Spleen (tissue), 11 donors: ENCODE results near the gene CCDC92B. TPM values are rescaled to one million over a fixed set of nuclear protein-coding genes. Genes with fewer than 3 reads are reported as not detected.

Experiments used
- DNase-seq: peaks from one replicate; pipeline ENCODE4 v3.0.0-alpha.2; 2020
- H3K27ac ChIP-seq, 8 donors: fragments of 200-600 bp; sonication (generic) in 7 of 8; 1 replicate in 4 of 8; 2 replicates in 4 of 8; pipeline versions ENCODE4 v1.5.0 to v1.8.0; 2016 to 2021; ENCODE audit warnings: inconsistent platforms in 4 of 8, mild to moderate bottlenecking in 4 of 8, moderate library complexity in 1 of 8
- H3K27me3 ChIP-seq, 7 donors: fragments of 200-600 bp; sonication (generic) in 6 of 7; replicated peaks in 1 of 7; 1 replicate in 4 of 7; 2 replicates in 3 of 7; pipeline versions ENCODE4 v1.5.0 to v1.8.0; 2016 to 2021; ENCODE audit warnings: inconsistent platforms in 3 of 7, mild to moderate bottlenecking in 1 of 7
- H3K36me3 ChIP-seq, 6 donors: fragments of 200-600 bp; sonication (generic) in 5 of 6; 1 replicate in 4 of 6; 2 replicates in 2 of 6; pipeline versions ENCODE4 v1.5.0 to v1.8.0; 2016 to 2021; ENCODE audit warnings: inconsistent platforms in 2 of 6
- H3K4me1 ChIP-seq, 6 donors: fragments of 200-600 bp; sonication (generic) in 5 of 6; 1 replicate in 3 of 6; 2 replicates in 3 of 6; pipeline versions ENCODE4 v1.5.0 to v1.8.0; 2016 to 2021; ENCODE audit warnings: inconsistent platforms in 3 of 6
- H3K4me3 ChIP-seq, 8 donors: fragments of 200-600 bp; sonication (generic) in 7 of 8; 1 replicate in 4 of 8; 2 replicates in 4 of 8; pipeline versions ENCODE4 v1.5.0 to v1.8.0; 2016 to 2021; ENCODE audit warnings: inconsistent platforms in 4 of 8, mild to moderate bottlenecking in 4 of 8, moderate library complexity in 2 of 8
- H3K9me3 ChIP-seq, 8 donors: fragments of 200-600 bp; sonication (generic) in 7 of 8; 1 replicate in 4 of 8; 2 replicates in 4 of 8; pipeline versions ENCODE4 v1.5.0 to v1.8.0; 2016 to 2021; ENCODE audit warnings: inconsistent platforms in 4 of 8
- CTCF ChIP-seq, 11 experiments: fragments of 200-600 bp in 7 of 11; fragments of 450-650 bp in 4 of 11; sonication (generic) in 4 of 11; IDR thresholded peaks in 8 of 11; conservative IDR thresholded peaks in 3 of 11; 1 replicate in 7 of 11; 2 replicates in 4 of 11; pipeline versions ENCODE4 v1.4.0 to v1.8.0; 2016 to 2021; ENCODE audit warnings: antibody characterized with exemption in 11 of 11, inconsistent platforms in 4 of 11, mild to moderate bottlenecking in 1 of 11
- POLR2A ChIP-seq, 3 donors: fragments of 450-650 bp; IDR thresholded peaks; one replicate each; pipeline ENCODE4 v1.5.1; 2017; ENCODE audit warnings: antibody characterized with exemption in 3 of 3, mild to moderate bottlenecking in 1 of 3
- POLR2AphosphoS5 ChIP-seq, 3 donors: sonication (generic); formaldehyde crosslinking; IDR thresholded peaks; one replicate each; pipeline ENCODE4 v1.5.1; 2017; ENCODE audit warnings: antibody characterized with exemption in 3 of 3
- WGBS, 5 donors: extraction: QIAGEN DNeasy Blood & Tissue Kit in 3 of 5; methylation state at CpG; one replicate each; pipeline versions ENCODE4 v1.1.5 to v1.1.7; 2013 to 2018; 5-methylcytosine and 5-hydroxymethylcytosine counted together
- intact Hi-C: fragments of 100-400 bp; cut with DNase I; formaldehyde crosslinking; loops from one replicate; pipeline ENCODE4 v1.15.0; 2023; ENCODE audit warnings: low total_unique reads
- polyA plus RNA-seq, 3 donors: library from polyadenylated mRNA; stranded (reverse); fragments of 200-250 nt; gene quantifications; one replicate each; pipeline ENCODE4 v1.2.1, GENCODE V29; 2013
- total RNA-seq, 7 donors: library from RNA; depleted of rRNA in 3 of 7; stranded (reverse); fragments of >200 nt in 3 of 7; fragmentation: NEBNext Ultra II Directional in 4 of 7; extraction: Animal tissue kit (Norgen Biotek cat#: 25700) in 4 of 7; gene quantifications; one replicate each; pipeline versions ENCODE4 v1.1.0 to v1.2.1, GENCODE V29; 2016 to 2021
- donor health status: healthy with polysubstance abuse.
- donor health status: DM: no; HTN: no; CAD: no; lungs with moderate emphysema.
- donor health status: DM: no; HTN: no; CAD: no.
- donor health status: Bipolar disorder and iron deficiency.
- donor health status: healthy.
- donor health status: DM: no; HTN: no; CAD: no.
- donor health status: DM: yes; HTN: yes; CAD: no.

Gene CCDC92B
- total and polyA plus RNA-seq, 10 donors = 0.03 to 0.26 (median 0.20) TPM; not detected in 3

- 53 to 77% (median 69%) methylated on average over 11 to 12 of the region's 12 CpGs for WGBS, 5 donors
- no peak overlapping the region for H3K27ac ChIP-seq
- intact Hi-C loops = no loop called here
- H3K4me3 ChIP-seq = no peak overlapping the region
- H3K36me3 ChIP-seq = no peaks in the 10 kb centered on the region
- H3K4me1 ChIP-seq = no peaks in the 10 kb centered on the region
- H3K27me3 ChIP-seq = peaks cover 0 to 61% (median 9%) of the 10 kb centered on the region in 7 donors
- H3K9me3 ChIP-seq = no peaks in the 10 kb centered on the region
- DNase-seq = no peak
- TF ChIP-seq CTCF (IDR thresholded peaks at IDR 0.05 in 8 of 11, conservative IDR thresholded peaks at IDR 0.05 in 3 of 11) (no peak), POLR2A (IDR thresholded peaks at IDR 0.05) (no peak), POLR2AphosphoS5 (IDR thresholded peaks at IDR 0.05) (no peak)
These were observed 20.7 kb upstream of the CCDC92B start for GRCh38 chr17:2770129-2770528.

GRCh38 chr17:2758870-2759269, 9.4 kb upstream of the CCDC92B start:
- intact Hi-C loops = no loop called here
- no peak for TF ChIP-seq POLR2A (IDR thresholded peaks at IDR 0.05)
- no peak for TF ChIP-seq POLR2AphosphoS5 (IDR thresholded peaks at IDR 0.05)
- TF ChIP-seq CTCF (IDR thresholded peaks at IDR 0.05 in 8 of 11, conservative IDR thresholded peaks at IDR 0.05 in 3 of 11) = no peak
- Histone ChIP-seq H3K4me3 (no peak overlapping the region), H3K4me1 (peaks cover 0 to 14% (median 8%) of the 10 kb centered on the region in 6 donors), H3K9me3 (no peaks in the 10 kb centered on the region), H3K27ac (no peak overlapping the region), H3K36me3 (no peaks in the 10 kb centered on the region), H3K27me3 (peaks cover 0 to 100% (median 32%) of the 10 kb centered on the region in 7 donors)
- 58 to 83% (median 73%) methylated on average over 4 of the region's 4 CpGs for WGBS, 5 donors
- no peak for DNase-seq

GRCh38 chr17:2755891-2756724, 6.7 kb upstream of the CCDC92B start:
- Histone ChIP-seq H3K9me3 (no peaks in the 10 kb centered on the region), H3K4me3 (peak overlapping the region in 2 of 8 donors; percentile 10 to 58), H3K27ac (no peak overlapping the region), H3K36me3 (no peaks in the 10 kb centered on the region), H3K27me3 (peaks cover 0 to 100% (median 32%) of the 10 kb centered on the region in 7 donors), H3K4me1 (peaks cover 0 to 14% (median 8%) of the 10 kb centered on the region in 6 donors)
- no peak for DNase-seq
- intact Hi-C loops = no loop called here
- TF ChIP-seq POLR2AphosphoS5 (IDR thresholded peaks at IDR 0.05) (no peak), CTCF (IDR thresholded peaks at IDR 0.05 in 8 of 11, conservative IDR thresholded peaks at IDR 0.05 in 3 of 11) (no peak), POLR2A (IDR thresholded peaks at IDR 0.05) (no peak)
- 3 to 6% (median 4%) methylated on average over 22 to 46 of the region's 46 CpGs for WGBS, 5 donors

- TF ChIP-seq CTCF (IDR thresholded peaks at IDR 0.05 in 8 of 11, conservative IDR thresholded peaks at IDR 0.05 in 3 of 11) (no peak), POLR2AphosphoS5 (IDR thresholded peaks at IDR 0.05) (no peak), POLR2A (IDR thresholded peaks at IDR 0.05) (no peak)
- WGBS, 5 donors = 71 to 82% (median 74%) methylated on average over 2 of the region's 2 CpGs
- no peaks in the 10 kb centered on the region for H3K9me3 ChIP-seq
- H3K27ac ChIP-seq = no peak overlapping the region
- peaks cover 0 to 100% (median 42%) of the 10 kb centered on the region in 7 donors for H3K27me3 ChIP-seq
- no peaks in the 10 kb centered on the region for H3K36me3 ChIP-seq
- no peak overlapping the region for H3K4me3 ChIP-seq
- peaks cover 0 to 28% (median 15%) of the 10 kb centered on the region in 6 donors for H3K4me1 ChIP-seq
- intact Hi-C loops = no loop called here
- DNase-seq = no peak
These were observed 2.0 kb upstream of the CCDC92B start for GRCh38 chr17:2751491-2751890.
